Panc1 (cell line): ENCODE data around the gene LVRN. TPM values are rescaled to one million over a fixed set of nuclear protein-coding genes. Genes with fewer than 3 reads are reported as not detected.

Source experiments
- ATAC-seq: fragments of 200-7000 bp; cut with Tn5 transposase; 2 replicates; pipeline ENCODE4 v1.9.1; 2020; ENCODE audit warnings: mild to moderate bottlenecking, moderate library complexity
- BruUV-seq: library from RNA; stranded (reverse); fragments of 400-500 nt; replicated peaks from 2 replicates; lab custom pipeline; 2021; lab: Mats Ljungman, UMichigan
- CTCF ChIA-PET: fragments of 300-600 bp; sonication (Branson Sonifier 250); formaldehyde crosslinking; loops from one replicate; lab custom pipeline; 2022; ENCODE audit warnings: antibody characterized with exemption; lab: Charles Lee
- POLR2A ChIA-PET: fragments of 300-600 bp; sonication (Branson Sonifier 250); formaldehyde crosslinking; loops from one replicate; lab custom pipeline; 2022; ENCODE audit warnings: antibody characterized with exemption; lab: Charles Lee
- DNase-seq: peaks from one replicate; pipeline ENCODE4 v3.0.0-alpha.2; 2010; ENCODE audit warnings: low read depth, low spot score
- H3K27ac ChIP-seq: 2 replicates; pipeline ENCODE4 v1.5.1; 2011; ENCODE audit warnings: mild to moderate bottlenecking, low read length, inconsistent platforms
- H3K27me3 ChIP-seq: fragments of 200-500 bp; sonication (Bioruptor generic); 2 replicates; pipeline ENCODE4 v1.6.0; 2014; ENCODE audit warnings: low read length, inconsistent platforms; ENCODE audit not compliant: control insufficient read depth, insufficient read depth
- H3K36me3 ChIP-seq: fragments of 200-500 bp; sonication (Bioruptor generic); 2 replicates; pipeline ENCODE4 v1.5.1; 2014; ENCODE audit warnings: inconsistent platforms, mild to moderate bottlenecking, low read length, moderate library complexity; ENCODE audit not compliant: control insufficient read depth, insufficient read depth
- H3K4me1 ChIP-seq: 2 replicates; pipeline ENCODE4 v1.5.1; 2011; ENCODE audit warnings: inconsistent platforms, mild to moderate bottlenecking, low read length, moderate library complexity; ENCODE audit not compliant: control insufficient read depth, insufficient read depth
- H3K4me3 ChIP-seq, 2 experiments: 2 replicates each; pipeline ENCODE4 v1.5.1; 2011 to 2012; ENCODE audit warnings: low read depth in 2 of 2, low read length in 2 of 2, mild to moderate bottlenecking in 2 of 2, inconsistent platforms in 1 of 2, moderate library complexity in 1 of 2
- H3K9me3 ChIP-seq: fragments of 200-500 bp; sonication (Bioruptor generic); 2 replicates; pipeline ENCODE4 v1.5.1; 2014; ENCODE audit warnings: low read depth, mild to moderate bottlenecking, inconsistent platforms, low read length, moderate library complexity; ENCODE audit not compliant: control insufficient read depth, insufficient read depth
- POLR2AphosphoS5 ChIP-seq: IDR thresholded peaks from 2 replicates; pipeline ENCODE4 v1.6.1; 2012; ENCODE audit warnings: mild to moderate bottlenecking, low read depth, low read length, moderate library complexity
- REST ChIP-seq, 2 experiments: IDR thresholded peaks; 2 replicates each; pipeline ENCODE4 v1.6.1; 2011 to 2012; ENCODE audit warnings: low read depth in 2 of 2, control low read depth in 1 of 2, low read length in 1 of 2, mild to moderate bottlenecking in 1 of 2, moderate library complexity in 1 of 2; ENCODE audit not compliant: insufficient read depth in 1 of 2
- SIN3A ChIP-seq: IDR thresholded peaks from 2 replicates; pipeline ENCODE4 v1.6.1; 2012; ENCODE audit warnings: low read depth, mild to moderate bottlenecking, low read length, moderate library complexity, borderline replicate concordance; ENCODE audit not compliant: insufficient read depth
- TCF7L2 ChIP-seq: IDR thresholded peaks from 2 replicates; pipeline ENCODE4 v1.6.1; 2011; ENCODE audit warnings: mild to moderate bottlenecking, low read depth, low read length, inconsistent platforms
- in situ Hi-C: cut with HindIII; loops from 2 replicates; pipeline ENCODE4 v1.10.0; 2016; ENCODE audit warnings: low sequenced_read_pairs, low pct_unique_long_range_greater_than_20kb
- intact Hi-C: fragments of 100-400 bp; cut with micrococcal nuclease; formaldehyde crosslinking; loops from one replicate; pipeline ENCODE4 v1.10.0; 2022; ENCODE audit not compliant: unreplicated experiment
- total RNA-seq: library from RNA; stranded (reverse); gene quantifications from one replicate; pipeline ENCODE4 v1.2.1, GENCODE V29; 2021; ENCODE audit not compliant: unreplicated experiment
- TF ChIP-seq, protein P1 (sequence below): fragments of 450-650 bp; IDR thresholded peaks from 2 replicates; pipeline ENCODE4 v1.5.1; 2017; ENCODE audit warnings: mild to moderate bottlenecking

Gene LVRN
- total RNA-seq, 1 experiment from 2014 or later, result 0.08 TPM

DNA sequence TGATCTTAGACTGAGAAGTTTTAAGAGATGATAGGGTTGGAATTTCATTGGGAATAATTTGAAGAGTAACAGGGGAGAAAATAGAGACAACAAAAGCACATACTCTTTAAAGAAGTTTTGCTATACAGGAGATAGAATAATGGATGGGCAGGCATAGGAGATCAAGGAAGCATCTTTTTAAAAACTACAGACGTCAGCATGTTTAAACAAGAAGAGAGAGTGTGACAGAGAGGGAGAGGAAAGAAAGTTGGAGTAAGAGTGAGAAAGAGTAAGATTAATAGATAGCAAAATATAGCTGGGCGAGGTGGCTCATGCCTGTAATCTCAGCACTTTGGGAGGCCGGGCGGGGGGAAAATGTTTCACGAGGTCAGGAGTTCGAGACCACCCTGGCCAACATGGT lies 5.3 kb upstream of the LVRN start:
- no peak overlapping the region for H3K4me3 ChIP-seq
- in situ Hi-C loops, result no loop called here
- POLR2A ChIA-PET, result no interaction called here
- DNase-seq (no peak), ATAC-seq (no peak)
- 0 out of 2 replicates have a peak, but pooled peaks cover 2% of the 10 kb centered on the region for H3K4me1 ChIP-seq
- CTCF ChIA-PET, result no interaction called here
- H3K27ac ChIP-seq, result no peak overlapping the region
- TF ChIP-seq TCF7L2 (no peak), REST (IDR thresholded peaks at IDR 0.05; ENCODE audit: insufficient read depth in 1 of 2, low read depth in 2 of 2, low read length in 1 of 2) (no peak), POLR2AphosphoS5 (no peak), SIN3A (no peak)
- TF ChIP-seq, protein P1, sequence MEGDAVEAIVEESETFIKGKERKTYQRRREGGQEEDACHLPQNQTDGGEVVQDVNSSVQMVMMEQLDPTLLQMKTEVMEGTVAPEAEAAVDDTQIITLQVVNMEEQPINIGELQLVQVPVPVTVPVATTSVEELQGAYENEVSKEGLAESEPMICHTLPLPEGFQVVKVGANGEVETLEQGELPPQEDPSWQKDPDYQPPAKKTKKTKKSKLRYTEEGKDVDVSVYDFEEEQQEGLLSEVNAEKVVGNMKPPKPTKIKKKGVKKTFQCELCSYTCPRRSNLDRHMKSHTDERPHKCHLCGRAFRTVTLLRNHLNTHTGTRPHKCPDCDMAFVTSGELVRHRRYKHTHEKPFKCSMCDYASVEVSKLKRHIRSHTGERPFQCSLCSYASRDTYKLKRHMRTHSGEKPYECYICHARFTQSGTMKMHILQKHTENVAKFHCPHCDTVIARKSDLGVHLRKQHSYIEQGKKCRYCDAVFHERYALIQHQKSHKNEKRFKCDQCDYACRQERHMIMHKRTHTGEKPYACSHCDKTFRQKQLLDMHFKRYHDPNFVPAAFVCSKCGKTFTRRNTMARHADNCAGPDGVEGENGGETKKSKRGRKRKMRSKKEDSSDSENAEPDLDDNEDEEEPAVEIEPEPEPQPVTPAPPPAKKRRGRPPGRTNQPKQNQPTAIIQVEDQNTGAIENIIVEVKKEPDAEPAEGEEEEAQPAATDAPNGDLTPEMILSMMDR, result no peak
- H3K9me3 ChIP-seq, result no peaks in the 10 kb centered on the region
- intact Hi-C loops, result no loop called here
- H3K36me3 ChIP-seq, result no peaks in the 10 kb centered on the region
- no peaks in the 10 kb centered on the region for H3K27me3 ChIP-seq
- no TSS peak for BruUV-seq

GRCh38 chr5:115961381-115962238 lies 665 bp upstream of the LVRN start:
- intact Hi-C loops, result no loop called here
- no peak for DNase-seq
- CTCF ChIA-PET, result no interaction called here

More at GRCh38 chr5:115961381-115962238, 665 bp upstream of the LVRN start:
- in situ Hi-C loops, result no loop called here
- no peak for TF ChIP-seq TCF7L2
- TF ChIP-seq, protein P1, result no peak
- no peak for TF ChIP-seq POLR2AphosphoS5
- TF ChIP-seq SIN3A, result no peak
- TF ChIP-seq REST (IDR thresholded peaks at IDR 0.05; ENCODE audit: insufficient read depth in 1 of 2, low read depth in 2 of 2, low read length in 1 of 2), result no peak
- H3K36me3 ChIP-seq, result no peaks in the 10 kb centered on the region
- ATAC-seq, result peak; percentile 69
- peak overlapping the region; percentile 12 to 35 for H3K4me3 ChIP-seq
- no TSS peak for BruUV-seq
- H3K4me1 ChIP-seq, result 0 out of 2 replicates have a peak, but pooled peaks cover 2% of the 10 kb centered on the region
- H3K9me3 ChIP-seq, result no peaks in the 10 kb centered on the region
- H3K27ac ChIP-seq, result no peak overlapping the region
- POLR2A ChIA-PET, result no interaction called here
- H3K27me3 ChIP-seq, result no peaks in the 10 kb centered on the region; the same call in 1 of the 2 replicates
